Ascending aorta (tissue), 2 donors: ENCODE data around the gene HIVEP1. TPM values are rescaled to one million over a fixed set of nuclear protein-coding genes. Genes with fewer than 3 reads are reported as not detected.

Source experiments
- DNase-seq, 2 donors: peaks; one replicate each; pipeline ENCODE4 v3.0.0-alpha.2; 2019; ENCODE audit warnings: low spot score in 2 of 2
- H3K27ac ChIP-seq, 2 donors: fragments of 200-600 bp; sonication (generic); one replicate each; pipeline ENCODE4 v1.5.1; 2016 to 2017; ENCODE audit warnings: mild to moderate bottlenecking in 1 of 2
- H3K27me3 ChIP-seq: fragments of 200-600 bp; sonication (generic); one replicate; pipeline ENCODE4 v1.5.1; 2017
- H3K36me3 ChIP-seq, 2 donors: fragments of 200-600 bp; sonication (generic); one replicate each; pipeline ENCODE4 v1.5.1; 2016
- H3K4me1 ChIP-seq, 2 donors: fragments of 200-600 bp; sonication (generic); one replicate each; pipeline ENCODE4 v1.5.1; 2016 to 2017; ENCODE audit warnings: mild to moderate bottlenecking in 1 of 2
- H3K4me3 ChIP-seq, 2 donors: fragments of 200-600 bp; sonication (generic); one replicate each; pipeline ENCODE4 v1.5.1; 2016 to 2017; ENCODE audit warnings: mild to moderate bottlenecking in 1 of 2
- H3K9me3 ChIP-seq, 2 donors: fragments of 200-600 bp; sonication (generic); one replicate each; pipeline ENCODE4 v1.5.1; 2016
- intact Hi-C: fragments of 100-400 bp; cut with DNase I; formaldehyde crosslinking; loops from one replicate; pipeline ENCODE4 v1.15.1; 2023
- total RNA-seq: library from RNA; depleted of rRNA; stranded (reverse); fragments of >200 nt; gene quantifications from one replicate; pipeline ENCODE4 v1.1.0, GENCODE V29; 2016
- TF ChIP-seq, protein P1 (sequence below), 3 experiments: fragments of 200-600 bp in 2 of 3; fragments of 450-650 bp in 1 of 3; sonication (generic) in 2 of 3; IDR thresholded peaks; one replicate each; pipeline ENCODE4 v1.5.1; 2016 to 2019; ENCODE audit warnings: antibody characterized with exemption in 3 of 3, mild to moderate bottlenecking in 1 of 3, moderate library complexity in 1 of 3

HIVEP1 gene
- total RNA-seq, 1 donor from 2014 or later, result 31.7 TPM

DNA sequence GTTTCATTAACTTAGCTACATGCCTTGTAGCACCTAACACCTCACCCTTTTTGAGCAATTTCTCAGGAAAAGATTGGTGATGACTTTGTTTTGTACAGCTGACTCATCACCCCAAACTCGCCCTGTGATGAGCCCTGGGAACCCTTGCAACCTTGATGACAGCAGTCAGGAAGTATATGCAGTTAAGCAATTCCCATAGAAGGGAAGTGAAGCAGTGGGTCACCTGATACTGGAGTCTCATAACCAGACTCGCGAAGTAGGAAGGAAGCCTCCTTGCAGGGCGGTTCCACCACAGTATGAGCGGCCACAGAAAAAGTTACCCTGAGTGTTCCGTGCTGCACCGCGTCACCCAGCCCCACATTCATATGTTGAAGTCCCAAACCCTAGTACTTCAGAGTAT is 196.1 kb downstream of the HIVEP1 start:
- peak; percentile 14 to 64 for DNase-seq
- intact Hi-C loops, result no loop called here
- no peak overlapping the region for H3K27ac ChIP-seq
- TF ChIP-seq, protein P1, sequence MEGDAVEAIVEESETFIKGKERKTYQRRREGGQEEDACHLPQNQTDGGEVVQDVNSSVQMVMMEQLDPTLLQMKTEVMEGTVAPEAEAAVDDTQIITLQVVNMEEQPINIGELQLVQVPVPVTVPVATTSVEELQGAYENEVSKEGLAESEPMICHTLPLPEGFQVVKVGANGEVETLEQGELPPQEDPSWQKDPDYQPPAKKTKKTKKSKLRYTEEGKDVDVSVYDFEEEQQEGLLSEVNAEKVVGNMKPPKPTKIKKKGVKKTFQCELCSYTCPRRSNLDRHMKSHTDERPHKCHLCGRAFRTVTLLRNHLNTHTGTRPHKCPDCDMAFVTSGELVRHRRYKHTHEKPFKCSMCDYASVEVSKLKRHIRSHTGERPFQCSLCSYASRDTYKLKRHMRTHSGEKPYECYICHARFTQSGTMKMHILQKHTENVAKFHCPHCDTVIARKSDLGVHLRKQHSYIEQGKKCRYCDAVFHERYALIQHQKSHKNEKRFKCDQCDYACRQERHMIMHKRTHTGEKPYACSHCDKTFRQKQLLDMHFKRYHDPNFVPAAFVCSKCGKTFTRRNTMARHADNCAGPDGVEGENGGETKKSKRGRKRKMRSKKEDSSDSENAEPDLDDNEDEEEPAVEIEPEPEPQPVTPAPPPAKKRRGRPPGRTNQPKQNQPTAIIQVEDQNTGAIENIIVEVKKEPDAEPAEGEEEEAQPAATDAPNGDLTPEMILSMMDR (IDR thresholded peaks at IDR 0.05), result no peak
- H3K4me1 ChIP-seq, result peaks cover 0 to 6% of the 10 kb centered on the region in 2 donors
- H3K4me3 ChIP-seq, result no peak overlapping the region
- H3K36me3 ChIP-seq, result no peaks in the 10 kb centered on the region
- H3K9me3 ChIP-seq, result no peaks in the 10 kb centered on the region
- no peaks in the 10 kb centered on the region for H3K27me3 ChIP-seq

DNA sequence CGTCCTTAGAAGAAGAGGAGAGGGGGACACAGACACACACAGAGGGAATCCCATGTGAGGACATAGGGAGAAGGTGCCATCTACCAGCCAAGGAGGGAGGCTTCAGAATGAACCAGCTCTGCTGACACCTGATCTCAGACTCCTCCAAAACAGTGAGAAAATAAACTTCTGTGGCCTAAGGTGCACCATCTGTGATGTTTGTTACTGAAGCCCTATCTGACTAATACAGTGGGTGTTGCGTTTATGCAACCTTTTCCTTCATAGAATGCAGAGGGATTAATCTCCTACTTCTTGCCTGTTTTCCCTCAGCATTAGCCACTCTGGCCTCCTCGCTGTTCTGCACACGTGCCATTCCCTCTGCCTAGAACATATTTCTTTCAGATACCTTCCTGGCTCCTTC is 196.6 kb downstream of the HIVEP1 start:
- Histone ChIP-seq H3K4me3 (no peak overlapping the region), H3K27ac (no peak overlapping the region), H3K36me3 (no peaks in the 10 kb centered on the region), H3K4me1 (peaks cover 0 to 2% of the 10 kb centered on the region in 2 donors), H3K27me3 (no peaks in the 10 kb centered on the region), H3K9me3 (no peaks in the 10 kb centered on the region)
- TF ChIP-seq, protein P1 (IDR thresholded peaks at IDR 0.05), result no peak
- no peak for DNase-seq
- intact Hi-C loops, result no loop called here

Other genes starting within 250 kb of the HIVEP1 start
- not detected for gene ADTRP, start 233.5 kb upstream of the HIVEP1 start, total RNA-seq